Activated T-helper 17 cell treated with anti-CD3 and anti-CD28 coated beads, Interleukin-2, amount 50 U/mL, for 72 hours (primary cell): ENCODE results near the gene COLEC11. TPM values are rescaled to one million over a fixed set of nuclear protein-coding genes. Genes with fewer than 3 reads are reported as not detected.

Experiments used
- ATAC-seq: fragments of 150-1000 bp; cut with Tn5 transposase; replicated peaks from 2 replicates; pipeline ENCODE4 v1.10.0; 2021; ENCODE audit warnings: mild to moderate bottlenecking, moderate library complexity
- H3K27ac Mint-ChIP-seq: one replicate; pipeline ENCODE4 v1.8.0; 2022; ENCODE audit warnings: mixed read lengths
- H3K27me3 Mint-ChIP-seq: one replicate; pipeline ENCODE4 v1.8.0; 2022; ENCODE audit warnings: mixed read lengths
- H3K36me3 Mint-ChIP-seq: one replicate; pipeline ENCODE4 v1.8.0; 2022; ENCODE audit warnings: low read depth, mild to moderate bottlenecking, mixed read lengths
- H3K4me1 Mint-ChIP-seq: one replicate; pipeline ENCODE4 v1.8.0; 2022; ENCODE audit warnings: mixed read lengths
- H3K4me3 Mint-ChIP-seq: one replicate; pipeline ENCODE4 v1.8.0; 2022; ENCODE audit warnings: mild to moderate bottlenecking, mixed read lengths
- H3K9me3 Mint-ChIP-seq: one replicate; pipeline ENCODE4 v1.8.0; 2022; ENCODE audit warnings: mixed read lengths
- total RNA-seq, 2 donors: library from RNA; stranded (reverse); gene quantifications; one replicate each; pipeline ENCODE4 v1.2.3, GENCODE V29; 2022

Gene COLEC11
- total RNA-seq, 2 donors from 2014 or later: 0.54 TPM; not detected in 1

DNA sequence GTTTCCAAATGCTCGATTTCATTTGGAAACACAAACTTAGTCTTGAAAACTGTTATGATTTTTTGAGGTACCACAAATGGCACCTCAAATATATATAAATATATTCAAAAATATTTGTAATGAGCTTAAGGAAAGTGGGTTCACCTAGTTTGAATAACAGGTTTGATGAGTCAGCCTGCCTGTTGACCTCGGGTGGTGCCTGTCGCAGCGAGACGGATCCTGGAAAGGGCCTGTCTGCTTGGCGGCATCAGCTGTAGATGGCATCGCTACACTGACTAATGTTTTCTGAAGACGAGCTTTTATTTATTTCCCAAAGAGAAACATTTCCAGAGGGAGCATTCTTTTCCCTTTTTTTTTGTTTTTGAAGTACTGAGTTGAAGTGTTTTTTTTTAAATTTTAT is 70.0 kb downstream of the COLEC11 start:
- peaks cover 9% of the 10 kb centered on the region for H3K9me3 Mint-ChIP-seq
- H3K4me1 Mint-ChIP-seq: peaks cover 10% of the 10 kb centered on the region
- no peaks in the 10 kb centered on the region for H3K36me3 Mint-ChIP-seq
- H3K27ac Mint-ChIP-seq: no peak overlapping the region
- H3K4me3 Mint-ChIP-seq: no peak overlapping the region
- ATAC-seq: no peak
- H3K27me3 Mint-ChIP-seq: no peaks in the 10 kb centered on the region

GRCh38 chr2:3665886-3666612 is 71.1 kb downstream of the COLEC11 start:
- H3K4me3 Mint-ChIP-seq: no peak overlapping the region
- no peaks in the 10 kb centered on the region for H3K9me3 Mint-ChIP-seq
- H3K27ac Mint-ChIP-seq: no peak overlapping the region
- H3K36me3 Mint-ChIP-seq: no peaks in the 10 kb centered on the region
- no peaks in the 10 kb centered on the region for H3K27me3 Mint-ChIP-seq
- ATAC-seq: no peak
- no peaks in the 10 kb centered on the region for H3K4me1 Mint-ChIP-seq

- no peaks in the 10 kb centered on the region for H3K36me3 Mint-ChIP-seq
- H3K27me3 Mint-ChIP-seq: no peaks in the 10 kb centered on the region
- H3K4me3 Mint-ChIP-seq: no peak overlapping the region
- H3K4me1 Mint-ChIP-seq: no peaks in the 10 kb centered on the region
- ATAC-seq: no peak
- no peaks in the 10 kb centered on the region for H3K9me3 Mint-ChIP-seq
- no peak overlapping the region for H3K27ac Mint-ChIP-seq
These were observed 71.7 kb downstream of the COLEC11 start for GRCh38 chr2:3666613-3666975.

DNA sequence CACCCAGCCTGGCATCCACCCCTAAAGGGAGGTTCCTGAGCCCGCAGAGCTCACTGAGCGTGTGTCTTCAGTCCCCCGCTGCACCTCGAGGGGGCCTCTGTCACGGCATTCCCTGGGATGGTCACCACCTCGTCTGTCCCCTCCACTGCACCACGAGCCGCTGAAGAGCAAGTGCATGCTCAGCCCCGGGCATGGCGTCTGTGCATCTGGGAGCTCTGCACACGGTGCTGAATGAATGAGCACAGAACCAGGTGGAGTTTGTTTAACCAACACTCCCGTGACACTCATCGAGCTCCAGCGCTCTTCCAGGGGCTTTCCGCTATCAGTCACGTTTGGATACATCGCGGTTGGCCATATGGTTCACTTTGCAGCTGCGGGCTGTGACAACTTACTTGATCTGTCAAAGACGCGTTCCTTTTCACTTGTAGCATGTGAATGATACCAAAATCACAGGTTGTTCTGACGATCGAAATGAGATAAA is 72.3 kb downstream of the COLEC11 start:
- ATAC-seq: no peak
- Mint-ChIP-seq H3K4me3 (no peak overlapping the region), H3K4me1 (no peaks in the 10 kb centered on the region)

DNA sequence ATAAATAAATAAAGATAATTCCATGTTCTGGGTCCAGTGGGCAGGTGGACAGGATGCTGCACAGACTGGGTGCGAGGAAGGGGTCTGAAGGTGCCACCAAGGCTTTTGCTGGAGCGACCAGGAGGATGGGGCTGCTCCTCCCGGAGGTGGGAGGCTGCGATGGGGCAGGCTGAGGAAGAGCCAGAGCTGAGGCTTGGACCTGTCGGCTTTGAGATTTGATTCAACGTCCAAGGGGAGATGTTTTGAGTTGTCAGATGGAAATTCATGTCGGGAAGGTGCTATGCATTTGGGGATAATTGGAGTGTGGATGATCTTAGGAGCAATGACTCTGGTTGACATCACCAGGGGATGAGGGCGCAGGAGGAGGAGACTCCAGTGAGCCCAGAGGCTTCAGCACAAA is 74.7 kb downstream of the COLEC11 start:
- Mint-ChIP-seq H3K4me1 (no peaks in the 10 kb centered on the region), H3K4me3 (no peak overlapping the region), H3K9me3 (no peaks in the 10 kb centered on the region), H3K27me3 (no peaks in the 10 kb centered on the region), H3K36me3 (no peaks in the 10 kb centered on the region), H3K27ac (no peak overlapping the region)
- ATAC-seq: no peak

More for the DNA sequence above, 72.3 kb downstream of the COLEC11 start:
- H3K9me3 Mint-ChIP-seq: no peaks in the 10 kb centered on the region
- no peaks in the 10 kb centered on the region for H3K36me3 Mint-ChIP-seq
- H3K27me3 Mint-ChIP-seq: no peaks in the 10 kb centered on the region
- H3K27ac Mint-ChIP-seq: no peak overlapping the region

GRCh38 chr2:3670376-3670775 is 75.5 kb downstream of the COLEC11 start:
- no peaks in the 10 kb centered on the region for H3K36me3 Mint-ChIP-seq
- no peak overlapping the region for H3K4me3 Mint-ChIP-seq
- H3K27me3 Mint-ChIP-seq: no peaks in the 10 kb centered on the region
- H3K9me3 Mint-ChIP-seq: no peaks in the 10 kb centered on the region
- H3K27ac Mint-ChIP-seq: no peak overlapping the region
- no peaks in the 10 kb centered on the region for H3K4me1 Mint-ChIP-seq
- ATAC-seq: no peak

DNA sequence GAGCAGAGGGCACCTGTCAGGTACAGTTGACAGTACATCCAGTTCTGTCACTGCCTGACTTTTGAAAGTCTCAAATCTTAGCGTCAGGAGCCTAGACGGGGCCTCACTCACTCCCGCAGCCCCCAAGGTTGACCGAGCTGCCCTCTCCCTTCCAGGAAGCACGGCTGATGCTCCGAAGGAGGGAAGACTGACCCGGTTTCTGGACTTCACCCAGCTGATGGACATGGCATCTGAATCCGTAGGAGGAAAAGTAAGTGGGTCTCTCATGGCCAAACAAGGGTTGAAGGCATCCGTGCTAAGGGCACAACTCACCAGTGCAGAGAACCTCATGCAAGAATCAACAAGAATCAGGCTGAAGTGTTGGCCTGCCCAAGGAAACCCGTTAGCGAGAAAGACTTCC is 76.0 kb downstream of the COLEC11 start:
- H3K27me3 Mint-ChIP-seq: no peaks in the 10 kb centered on the region

GRCh38 chr2:3672861-3673678 is 78.2 kb downstream of the COLEC11 start:
- ATAC-seq: no peak
- Mint-ChIP-seq H3K27me3 (peaks cover 3% of the 10 kb centered on the region), H3K9me3 (no peaks in the 10 kb centered on the region), H3K27ac (no peak overlapping the region), H3K4me1 (no peaks in the 10 kb centered on the region), H3K4me3 (no peak overlapping the region), H3K36me3 (no peaks in the 10 kb centered on the region)

More for the DNA sequence above, 76.0 kb downstream of the COLEC11 start:
- no peak for ATAC-seq
- Mint-ChIP-seq H3K36me3 (no peaks in the 10 kb centered on the region), H3K9me3 (no peaks in the 10 kb centered on the region), H3K4me1 (no peaks in the 10 kb centered on the region), H3K4me3 (no peak overlapping the region), H3K27ac (no peak overlapping the region)

GRCh38 chr2:3674066-3674845 is 79.3 kb downstream of the COLEC11 start:
- Mint-ChIP-seq H3K27ac (no peak overlapping the region), H3K4me3 (no peak overlapping the region), H3K9me3 (no peaks in the 10 kb centered on the region)

DNA sequence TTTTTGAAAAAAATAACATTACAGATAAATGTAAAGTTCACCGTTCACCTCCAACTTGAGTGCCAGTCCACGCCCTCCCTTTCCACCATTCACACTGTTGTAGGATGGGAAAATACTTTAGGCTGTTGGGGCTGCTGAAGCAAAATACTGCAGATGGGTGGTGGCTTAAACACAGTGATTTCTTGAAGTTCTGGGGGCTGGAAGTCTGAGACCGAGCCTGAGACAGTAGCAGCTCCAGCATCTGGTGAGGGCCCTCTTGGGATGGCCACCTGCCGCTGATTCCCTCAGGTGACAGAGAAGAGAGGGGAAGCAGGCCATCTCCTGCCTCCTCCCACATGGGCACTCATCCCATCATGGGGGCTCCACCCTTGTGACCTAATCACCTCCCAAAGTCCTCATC is 80.8 kb downstream of the COLEC11 start:
- no peaks in the 10 kb centered on the region for H3K4me1 Mint-ChIP-seq
- peaks cover 5% of the 10 kb centered on the region for H3K27me3 Mint-ChIP-seq
- ATAC-seq: no peak
- H3K36me3 Mint-ChIP-seq: no peaks in the 10 kb centered on the region
- no peaks in the 10 kb centered on the region for H3K9me3 Mint-ChIP-seq
- no peak overlapping the region for H3K4me3 Mint-ChIP-seq
- H3K27ac Mint-ChIP-seq: no peak overlapping the region

More at GRCh38 chr2:3674066-3674845, 79.3 kb downstream of the COLEC11 start:
- ATAC-seq: no peak
- peaks cover 5% of the 10 kb centered on the region for H3K27me3 Mint-ChIP-seq
- no peaks in the 10 kb centered on the region for H3K36me3 Mint-ChIP-seq
- H3K4me1 Mint-ChIP-seq: no peaks in the 10 kb centered on the region

- no peak overlapping the region for H3K27ac Mint-ChIP-seq
- H3K9me3 Mint-ChIP-seq: no peaks in the 10 kb centered on the region
- H3K4me3 Mint-ChIP-seq: no peak overlapping the region
- H3K27me3 Mint-ChIP-seq: peaks cover 5% of the 10 kb centered on the region
- ATAC-seq: no peak
- H3K4me1 Mint-ChIP-seq: no peaks in the 10 kb centered on the region
- H3K36me3 Mint-ChIP-seq: no peaks in the 10 kb centered on the region
These were observed 82.5 kb downstream of the COLEC11 start for GRCh38 chr2:3677436-3677835.

GRCh38 chr2:3678212-3678611 is 83.3 kb downstream of the COLEC11 start:
- Mint-ChIP-seq H3K4me1 (no peaks in the 10 kb centered on the region), H3K36me3 (no peaks in the 10 kb centered on the region), H3K9me3 (no peaks in the 10 kb centered on the region), H3K4me3 (no peak overlapping the region), H3K27ac (no peak overlapping the region), H3K27me3 (peaks cover 5% of the 10 kb centered on the region)
- ATAC-seq: no peak

GRCh38 chr2:3679180-3679579 is 84.3 kb downstream of the COLEC11 start:
- Mint-ChIP-seq H3K36me3 (no peaks in the 10 kb centered on the region), H3K27me3 (peaks cover 5% of the 10 kb centered on the region)

DNA sequence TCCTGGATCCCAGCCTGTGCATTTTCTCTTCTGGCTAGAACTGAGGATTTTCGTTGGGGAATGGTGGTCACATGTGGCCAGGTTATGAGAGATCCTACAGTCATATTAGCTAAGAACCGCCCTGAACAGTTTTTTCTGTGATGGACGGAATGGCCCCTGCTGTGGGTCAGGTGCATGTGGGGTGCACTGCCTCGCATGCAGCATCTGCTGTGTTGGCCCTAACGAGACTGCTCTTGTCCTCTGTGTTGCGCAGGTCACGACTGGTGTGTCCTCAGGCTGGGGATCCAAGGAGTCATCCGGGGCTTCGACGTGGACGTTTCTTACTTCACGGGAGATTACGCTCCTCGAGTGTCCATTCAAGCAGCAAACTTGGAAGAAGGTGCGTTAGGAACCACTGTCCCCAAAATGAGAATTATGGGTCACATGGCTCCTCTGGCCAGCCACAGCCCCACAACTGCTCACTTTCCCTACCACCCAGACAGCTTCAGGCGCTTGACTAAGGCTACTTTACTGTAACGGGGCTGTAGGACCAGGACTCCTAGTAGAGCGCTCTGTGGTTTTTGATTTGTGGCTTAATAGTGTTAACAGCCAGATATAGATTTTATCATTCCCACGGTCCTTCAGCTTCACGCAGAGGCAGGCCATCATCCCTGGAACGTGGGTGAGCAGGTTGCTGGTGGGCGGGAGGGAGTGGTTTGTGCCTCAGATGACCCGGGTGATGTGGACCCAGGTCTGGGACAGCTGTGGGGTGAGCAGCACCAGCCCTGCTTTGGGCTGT is 84.9 kb downstream of the COLEC11 start:
- ATAC-seq: no peak
- H3K27me3 Mint-ChIP-seq: peaks cover 5% of the 10 kb centered on the region

More at GRCh38 chr2:3679180-3679579, 84.3 kb downstream of the COLEC11 start:
- Mint-ChIP-seq H3K4me1 (no peaks in the 10 kb centered on the region), H3K4me3 (no peak overlapping the region), H3K9me3 (no peaks in the 10 kb centered on the region), H3K27ac (no peak overlapping the region)
- no peak for ATAC-seq

More for the DNA sequence above, 84.9 kb downstream of the COLEC11 start:
- H3K4me3 Mint-ChIP-seq: no peak overlapping the region
- H3K4me1 Mint-ChIP-seq: no peaks in the 10 kb centered on the region
- no peaks in the 10 kb centered on the region for H3K36me3 Mint-ChIP-seq
- H3K27ac Mint-ChIP-seq: no peak overlapping the region
- H3K9me3 Mint-ChIP-seq: no peaks in the 10 kb centered on the region
